GM12874 (cell line): ENCODE data around the gene GSG1L.

Experiments
- CTCF ChIP-seq: IDR thresholded peaks from 2 replicates; pipeline ENCODE4 v1.5.1; 2011; ENCODE audit warnings: low read depth, mild to moderate bottlenecking, control low read depth, low read length, moderate library complexity; ENCODE audit not compliant: insufficient read depth

GSG1L gene

GRCh38 chr16:28085389-28086171, 22.1 kb upstream of the GSG1L start:
- TF ChIP-seq CTCF = no peak

GRCh38 chr16:28084209-28084608, 20.7 kb upstream of the GSG1L start:
- TF ChIP-seq CTCF = no peak

- no peak for TF ChIP-seq CTCF
Measured at GRCh38 chr16:28082624-28083023, 19.1 kb upstream of the GSG1L start.

- no peak for TF ChIP-seq CTCF
Measured at GRCh38 chr16:28081391-28081968, 18.0 kb upstream of the GSG1L start.

GRCh38 chr16:28078261-28078660, 14.7 kb upstream of the GSG1L start:
- TF ChIP-seq CTCF = no peak

- no peak for TF ChIP-seq CTCF
Measured at GRCh38 chr16:28073836-28074235, 10.3 kb upstream of the GSG1L start.

GRCh38 chr16:28072087-28072486, 8.6 kb upstream of the GSG1L start:
- TF ChIP-seq CTCF = no peak
